IPS-18c (cell line): ENCODE measurements around the gene CTNNBIP1.

Experiments
- H3K4me3 ChIP-seq: 2 replicates; pipeline ENCODE4 v1.7.0; 2013; ENCODE audit warnings: low read depth, mild to moderate bottlenecking, low read length, moderate library complexity; ENCODE audit not compliant: insufficient read depth
- H3K9me3 ChIP-seq: one replicate; pipeline ENCODE4 v1.6.1; 2013; ENCODE audit warnings: mild to moderate bottlenecking, low read length, moderate library complexity; ENCODE audit not compliant: control insufficient read depth, insufficient read depth

Gene CTNNBIP1

GRCh38 chr1:9909234-9910046 is 629 bp downstream of the CTNNBIP1 start:
- H3K4me3 ChIP-seq: peak overlapping the region; percentile 84
- no peaks in the 10 kb centered on the region for H3K9me3 ChIP-seq

DNA sequence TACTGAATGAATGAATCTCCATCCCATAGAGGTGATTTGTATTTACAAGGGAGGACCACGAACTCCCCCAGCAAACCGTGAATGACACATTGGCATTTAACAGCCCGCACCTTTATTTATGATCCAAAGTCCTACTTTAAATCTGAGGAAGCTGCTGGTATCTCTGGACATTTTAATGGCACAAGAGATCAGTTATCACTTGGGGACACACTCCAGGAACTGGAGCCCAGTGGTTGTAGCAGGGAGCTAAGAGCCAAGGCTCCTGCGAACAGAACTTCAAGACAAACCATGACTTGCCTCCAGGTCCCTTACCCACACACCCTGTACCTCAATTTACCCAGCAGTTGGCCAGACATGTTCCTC is 1.2 kb downstream of the CTNNBIP1 start:
- Histone ChIP-seq H3K4me3 (peak overlapping the region; percentile 84), H3K9me3 (no peaks in the 10 kb centered on the region)

DNA sequence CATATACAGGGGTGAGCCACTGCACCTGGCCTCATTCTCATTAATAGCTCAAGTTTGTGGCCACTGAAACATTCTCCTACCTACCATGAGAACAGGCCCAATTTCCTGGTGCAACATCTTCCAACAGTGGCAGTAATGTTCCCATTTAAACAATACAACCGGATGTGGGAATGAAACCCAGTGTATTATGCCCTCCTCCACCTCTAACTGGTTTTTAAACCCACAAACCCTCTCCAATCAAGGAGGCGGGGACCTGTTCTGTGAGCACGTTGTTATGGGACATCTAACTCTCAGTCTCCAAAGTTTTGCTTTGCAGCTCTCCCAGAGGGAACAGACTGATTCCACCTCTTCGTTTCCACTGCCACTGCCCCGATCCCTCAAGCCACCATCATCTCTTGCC is 2.6 kb downstream of the CTNNBIP1 start:
- H3K9me3 ChIP-seq: no peaks in the 10 kb centered on the region

DNA sequence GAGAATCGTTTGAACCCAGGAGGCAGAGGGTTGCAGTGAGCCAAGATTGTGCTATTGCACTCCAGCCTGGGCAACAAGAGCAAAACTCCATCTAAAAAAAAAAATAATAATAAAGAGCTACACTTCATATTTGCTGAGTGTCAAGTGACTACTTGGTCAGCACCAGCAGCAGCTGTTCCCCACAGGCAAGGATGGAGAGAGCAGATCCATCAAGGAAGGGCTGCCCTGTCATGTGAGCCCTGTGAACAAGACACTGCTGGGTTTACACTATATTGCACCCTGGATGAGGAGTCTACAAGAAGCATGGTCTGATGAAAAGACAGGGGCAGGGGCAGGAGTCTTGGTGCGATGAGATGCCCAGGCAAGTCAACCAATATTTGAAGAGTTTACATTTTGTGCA is 3.6 kb downstream of the CTNNBIP1 start:
- no peaks in the 10 kb centered on the region for H3K9me3 ChIP-seq
- no peak overlapping the region for H3K4me3 ChIP-seq

More for the DNA sequence above, 2.6 kb downstream of the CTNNBIP1 start:
- H3K4me3 ChIP-seq: no peak overlapping the region

- no peaks in the 10 kb centered on the region for H3K9me3 ChIP-seq
- H3K4me3 ChIP-seq: no peak overlapping the region
Measured at GRCh38 chr1:9905010-9905409, 5.1 kb downstream of the CTNNBIP1 start.

GRCh38 chr1:9904596-9904995 is 5.5 kb downstream of the CTNNBIP1 start:
- Histone ChIP-seq H3K9me3 (no peaks in the 10 kb centered on the region), H3K4me3 (no peak overlapping the region)

DNA sequence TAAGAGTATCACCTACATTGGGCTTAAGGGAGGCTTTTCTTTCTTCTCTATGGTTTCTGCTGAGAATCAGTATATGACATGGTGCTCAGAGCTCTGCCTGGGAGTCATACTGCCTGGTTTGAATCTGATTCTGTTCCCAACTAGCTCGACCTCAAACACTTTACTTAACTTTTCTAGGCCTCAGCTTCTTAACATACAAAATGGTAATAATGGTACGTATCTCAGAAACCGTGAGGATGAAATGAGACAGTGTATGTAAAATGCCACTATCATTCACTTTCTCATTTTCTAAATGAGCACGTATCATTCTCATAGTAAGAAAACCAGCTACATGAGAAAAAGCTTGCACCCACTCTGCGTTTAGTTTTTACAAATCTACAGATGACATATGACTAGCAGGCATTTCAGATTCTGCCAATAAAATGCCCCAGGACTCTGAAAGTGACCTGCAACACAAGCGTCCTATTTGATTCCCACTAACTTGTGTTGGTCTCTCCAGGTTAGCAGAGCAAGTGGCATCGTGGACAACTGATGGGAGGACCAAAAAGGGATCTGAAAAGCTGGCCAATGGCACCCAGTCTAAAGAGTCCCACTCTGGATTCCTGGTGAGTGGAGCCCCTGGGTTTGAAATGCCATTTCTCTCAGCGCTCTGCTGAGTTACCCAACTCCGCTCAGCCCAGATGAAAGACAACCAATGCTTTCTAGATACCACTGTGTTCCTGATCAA is 6.1 kb downstream of the CTNNBIP1 start:
- Histone ChIP-seq H3K9me3 (no peaks in the 10 kb centered on the region), H3K4me3 (no peak overlapping the region)

DNA sequence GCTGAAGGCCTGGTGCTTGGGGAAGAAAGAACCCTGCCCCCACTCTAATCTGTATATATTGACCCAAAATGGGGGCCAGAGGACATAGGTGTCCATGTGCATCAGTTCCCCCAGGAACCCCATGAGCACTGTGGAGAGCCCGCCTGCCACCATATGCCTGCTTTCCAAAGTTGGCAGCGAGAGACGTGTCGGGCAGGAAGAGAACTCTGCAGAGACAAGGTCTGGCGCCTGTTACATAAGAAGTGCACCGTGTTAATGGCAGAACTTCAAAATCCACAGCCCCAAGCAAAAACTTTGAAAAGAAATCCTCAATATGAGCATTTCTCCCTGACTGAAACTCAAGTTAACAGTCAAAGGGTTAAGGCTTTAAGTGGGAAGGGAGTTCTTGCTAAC is 8.0 kb downstream of the CTNNBIP1 start:
- Histone ChIP-seq H3K9me3 (no peaks in the 10 kb centered on the region), H3K4me3 (no peak overlapping the region)

- Histone ChIP-seq H3K9me3 (no peaks in the 10 kb centered on the region), H3K4me3 (no peak overlapping the region)
Measured at GRCh38 chr1:9901148-9902059, 8.7 kb downstream of the CTNNBIP1 start.

DNA sequence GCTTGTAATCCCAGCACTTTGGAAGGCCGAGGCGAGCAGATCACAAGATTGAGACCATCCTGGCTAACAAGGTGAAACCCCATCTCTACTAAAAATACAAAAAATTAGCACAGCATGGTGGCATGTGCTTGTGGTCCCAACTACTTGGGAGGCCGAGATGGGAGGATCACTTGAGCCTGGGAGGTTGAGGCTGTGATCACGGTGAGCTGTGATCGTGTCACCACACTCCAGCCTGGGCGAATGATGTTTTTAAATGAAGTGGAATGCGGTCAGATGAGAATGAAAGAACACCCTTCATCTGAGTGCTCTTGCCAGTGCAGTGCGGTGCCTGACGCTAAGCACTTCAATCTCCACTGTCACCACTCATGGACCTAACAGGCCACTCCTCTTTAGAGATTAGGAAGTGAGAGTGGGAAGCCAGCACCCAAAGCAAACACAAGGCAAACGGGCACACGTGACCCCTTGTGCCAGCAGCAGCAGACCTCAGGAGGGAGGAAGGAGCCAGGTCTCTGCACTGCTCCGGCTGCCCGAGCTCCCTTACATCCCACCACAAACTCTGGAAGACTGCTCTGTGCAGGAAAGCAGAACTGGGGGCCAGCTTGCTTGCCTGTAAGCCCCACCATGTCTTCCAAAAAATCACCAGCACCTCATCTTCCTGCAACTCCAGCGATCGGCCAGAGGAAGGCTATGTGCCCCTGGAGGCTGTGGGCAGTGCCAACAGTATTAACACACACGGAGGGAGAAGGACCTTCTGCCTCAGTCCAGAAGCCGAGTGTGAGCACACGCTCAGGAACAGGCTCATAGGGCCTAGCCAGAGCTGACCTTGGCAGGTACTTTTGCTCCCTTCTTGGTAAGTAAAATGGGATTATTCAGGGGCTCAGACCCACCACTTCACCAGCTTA is 9.7 kb downstream of the CTNNBIP1 start:
- no peak overlapping the region for H3K4me3 ChIP-seq
- no peaks in the 10 kb centered on the region for H3K9me3 ChIP-seq

DNA sequence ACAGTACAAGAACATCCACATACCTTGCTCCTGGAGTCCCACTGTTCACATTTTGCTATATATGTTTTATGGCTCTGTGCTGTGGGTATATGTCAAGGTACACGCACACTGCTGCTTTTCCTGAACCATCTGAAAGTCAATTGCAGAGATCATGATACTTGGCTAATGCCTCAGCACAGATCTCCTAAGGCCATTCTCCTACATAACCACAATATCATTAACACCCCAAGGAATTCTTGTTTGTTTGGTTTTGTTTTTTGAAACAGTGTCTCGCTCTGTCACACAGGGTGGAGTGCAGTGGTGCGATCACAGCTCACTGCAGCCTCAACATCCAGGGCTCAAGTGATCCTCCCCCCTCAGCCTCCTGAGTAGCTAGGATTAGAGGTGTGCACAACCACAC is 16.0 kb downstream of the CTNNBIP1 start:
- no peaks in the 10 kb centered on the region for H3K9me3 ChIP-seq
- no peak overlapping the region for H3K4me3 ChIP-seq

GRCh38 chr1:9892563-9893528 is 17.2 kb downstream of the CTNNBIP1 start:
- Histone ChIP-seq H3K9me3 (no peaks in the 10 kb centered on the region), H3K4me3 (no peak overlapping the region)

- Histone ChIP-seq H3K4me3 (no peak overlapping the region), H3K9me3 (no peaks in the 10 kb centered on the region)
Measured at GRCh38 chr1:9891207-9891606, 18.9 kb downstream of the CTNNBIP1 start.

GRCh38 chr1:9890224-9890731 is 19.8 kb downstream of the CTNNBIP1 start:
- H3K4me3 ChIP-seq: no peak overlapping the region
- H3K9me3 ChIP-seq: no peaks in the 10 kb centered on the region

GRCh38 chr1:9889411-9889810 is 20.7 kb downstream of the CTNNBIP1 start:
- Histone ChIP-seq H3K4me3 (no peak overlapping the region), H3K9me3 (no peaks in the 10 kb centered on the region)

DNA sequence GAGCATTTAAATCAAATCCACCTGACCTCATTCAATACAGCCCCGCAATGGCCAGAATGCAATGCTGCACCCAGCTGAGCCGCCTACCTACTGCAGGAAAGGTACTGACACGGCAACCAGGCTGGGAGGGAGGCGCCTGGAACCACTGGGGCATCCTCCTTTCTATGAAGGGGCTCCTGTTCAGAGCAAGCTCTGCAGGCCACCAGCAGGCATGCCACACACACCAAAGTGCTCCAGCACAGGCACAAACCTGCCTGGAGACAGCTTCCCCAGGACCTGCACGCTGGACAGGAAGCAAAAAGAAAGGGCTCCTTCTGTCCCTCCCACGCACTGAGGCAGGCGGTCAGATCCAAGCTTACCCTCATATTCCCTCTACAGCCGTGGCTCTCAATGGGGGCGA is 21.2 kb downstream of the CTNNBIP1 start:
- Histone ChIP-seq H3K4me3 (no peak overlapping the region), H3K9me3 (no peaks in the 10 kb centered on the region)
